Activated CD4-positive, alpha-beta T cell treated with anti-CD3 and anti-CD28 coated beads for 1 hour (primary cell): ENCODE measurements around the gene PAX5.

Experiments used
- DNase-seq: peaks from one replicate; pipeline ENCODE4 v3.0.0-alpha.2; 2020

Gene PAX5

GRCh38 chr9:36848946-36849345, 185.1 kb downstream of the PAX5 start:
- DNase-seq: no peak

DNA sequence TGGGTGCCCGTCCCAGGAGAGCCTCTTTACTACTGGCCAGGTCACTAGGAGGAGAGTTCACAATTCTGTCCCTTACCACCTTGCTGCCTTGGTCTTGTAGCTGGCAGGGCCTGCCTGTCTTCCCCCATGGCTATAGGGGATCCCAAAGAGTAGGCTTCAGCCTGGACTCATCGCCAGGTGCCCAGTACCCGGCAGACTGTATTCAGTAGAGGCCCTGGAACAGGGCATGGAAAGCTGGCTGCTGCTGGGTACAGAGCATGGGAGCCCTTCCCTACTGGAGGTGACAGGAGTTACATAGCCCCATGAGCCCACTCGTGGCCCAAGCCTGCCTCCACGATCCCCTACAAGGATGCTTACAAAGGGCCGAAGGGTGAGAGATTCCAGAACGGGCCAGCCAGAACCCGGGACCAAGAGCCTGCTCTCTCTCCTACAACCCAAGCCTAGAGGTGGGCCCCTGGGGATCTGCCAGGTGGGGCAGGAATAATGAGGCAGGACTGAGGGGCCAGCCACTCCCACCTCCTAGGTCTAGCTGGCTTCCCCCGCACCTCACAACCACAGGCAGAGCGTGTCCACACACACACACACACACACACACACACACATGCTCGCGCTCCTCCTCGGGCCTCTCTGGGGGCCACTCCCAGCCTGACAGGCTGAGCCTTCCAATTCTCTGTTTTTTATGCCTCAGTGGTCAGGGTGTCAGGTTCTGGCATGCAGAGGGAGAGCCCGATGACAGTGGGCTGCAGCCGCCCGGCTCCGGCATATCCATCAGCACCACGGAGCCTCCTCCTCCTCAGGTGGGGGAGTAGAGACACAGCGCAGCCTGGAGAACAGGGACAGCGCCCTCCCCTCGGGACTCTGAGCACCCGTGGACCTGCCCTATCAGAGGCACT, 186.0 kb downstream of the PAX5 start:
- no peak for DNase-seq

- no peak for DNase-seq
Measured at GRCh38 chr9:36846621-36847020, 187.4 kb downstream of the PAX5 start.

DNA sequence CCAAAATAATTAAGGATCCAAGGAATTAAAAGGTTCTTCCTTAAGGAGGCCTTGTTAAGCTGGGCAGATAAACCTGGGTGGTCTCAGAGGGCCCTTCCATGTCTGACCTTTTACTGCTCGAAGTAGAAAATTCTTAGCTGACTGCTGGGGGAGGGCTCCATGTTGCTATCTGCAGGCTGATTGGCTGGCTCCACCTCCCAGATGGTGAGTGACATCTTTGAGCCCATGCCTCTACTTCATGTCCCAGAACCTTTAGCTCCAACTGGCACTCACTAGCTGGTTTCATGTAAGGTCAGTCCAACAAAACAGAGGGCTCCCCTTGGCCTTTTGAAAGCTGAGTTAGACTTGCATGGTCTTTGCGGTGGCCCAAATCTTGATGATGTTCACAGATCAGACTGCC, 188.2 kb downstream of the PAX5 start:
- DNase-seq: no peak

DNA sequence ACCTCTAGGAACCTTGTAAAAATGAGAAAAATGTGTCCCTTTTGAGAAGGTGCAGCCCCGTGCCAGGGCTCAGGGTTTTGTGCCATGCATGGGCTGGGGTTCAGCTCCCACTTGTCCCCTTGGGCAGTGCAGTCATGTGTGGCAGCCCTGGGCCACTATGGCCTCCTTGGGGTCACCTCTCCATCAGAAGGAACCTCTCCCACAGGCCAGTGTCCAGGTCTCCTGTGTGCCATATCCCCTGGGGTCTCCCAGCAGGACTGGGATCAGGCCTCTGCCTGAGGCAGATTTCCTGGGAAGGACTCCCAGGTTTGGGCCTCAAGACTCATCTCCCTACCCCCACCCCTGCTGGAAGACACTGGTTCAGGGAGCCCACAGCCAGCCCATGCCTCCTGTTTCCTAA, 189.1 kb downstream of the PAX5 start:
- DNase-seq: no peak

DNA sequence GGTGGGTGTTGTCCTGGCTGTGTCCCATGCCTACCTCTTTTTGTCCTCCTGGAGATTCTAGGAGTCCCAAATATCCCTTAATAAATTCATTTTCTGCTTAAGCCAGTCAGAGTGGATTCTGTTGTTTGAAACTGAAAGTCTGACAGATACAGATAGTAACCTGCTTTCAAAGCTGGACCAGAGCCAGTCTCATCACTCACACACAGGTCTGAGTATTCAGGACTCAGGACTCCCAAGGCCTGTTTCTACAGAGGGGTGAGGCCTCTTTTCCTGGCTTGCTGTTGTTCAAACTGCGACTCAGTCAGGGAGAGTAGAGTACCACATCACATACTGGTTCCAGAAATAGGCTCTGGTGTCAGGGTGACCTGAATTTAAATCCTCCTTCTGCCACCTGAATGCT, 190.1 kb downstream of the PAX5 start:
- DNase-seq: no peak

DNA sequence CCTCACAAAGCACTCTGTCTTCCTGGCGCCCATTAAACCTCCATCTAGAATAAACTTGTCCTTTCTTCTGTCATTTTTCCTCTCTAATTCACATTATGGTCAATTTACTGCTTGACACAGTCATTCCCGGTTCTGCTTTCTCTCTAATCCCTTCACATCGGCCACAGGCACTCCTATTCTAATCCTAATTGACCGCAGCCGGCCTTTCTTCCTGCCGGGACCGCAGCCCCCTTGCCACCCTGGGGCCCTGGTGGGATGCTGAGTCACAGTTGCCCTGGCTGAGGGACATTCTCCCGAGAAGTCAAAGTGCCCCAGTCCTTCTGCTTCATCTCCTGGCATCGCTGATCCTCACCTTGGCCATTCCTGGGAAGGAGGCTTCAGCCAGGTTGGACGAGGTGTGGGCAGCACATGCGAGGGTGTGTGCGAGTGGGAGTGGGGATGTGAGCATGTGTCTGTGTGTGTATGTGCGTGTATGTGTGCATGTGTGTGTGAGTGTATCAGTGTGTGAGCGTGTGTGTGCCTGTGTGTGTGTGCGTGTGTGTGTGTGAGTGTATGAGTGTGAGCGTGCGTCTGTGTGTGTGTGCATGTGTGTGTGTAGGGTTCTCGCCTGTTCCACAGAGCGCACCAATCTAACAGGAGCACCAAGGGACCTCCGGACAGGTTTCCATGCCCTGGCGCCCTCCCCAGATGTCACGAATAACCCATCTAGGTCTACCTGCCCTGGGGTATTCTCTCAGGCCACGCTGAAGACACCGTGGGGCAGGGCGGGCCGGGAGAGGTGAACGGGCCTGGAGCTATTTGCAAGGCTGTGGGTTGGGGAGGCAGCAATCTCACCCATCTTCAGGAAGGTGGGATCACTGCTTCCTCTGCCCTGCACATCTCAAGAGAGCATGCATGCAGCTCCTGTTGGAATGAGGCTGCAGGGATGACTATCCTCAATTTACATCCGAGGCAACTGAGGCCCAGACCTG, 191.2 kb downstream of the PAX5 start:
- DNase-seq: no peak

DNA sequence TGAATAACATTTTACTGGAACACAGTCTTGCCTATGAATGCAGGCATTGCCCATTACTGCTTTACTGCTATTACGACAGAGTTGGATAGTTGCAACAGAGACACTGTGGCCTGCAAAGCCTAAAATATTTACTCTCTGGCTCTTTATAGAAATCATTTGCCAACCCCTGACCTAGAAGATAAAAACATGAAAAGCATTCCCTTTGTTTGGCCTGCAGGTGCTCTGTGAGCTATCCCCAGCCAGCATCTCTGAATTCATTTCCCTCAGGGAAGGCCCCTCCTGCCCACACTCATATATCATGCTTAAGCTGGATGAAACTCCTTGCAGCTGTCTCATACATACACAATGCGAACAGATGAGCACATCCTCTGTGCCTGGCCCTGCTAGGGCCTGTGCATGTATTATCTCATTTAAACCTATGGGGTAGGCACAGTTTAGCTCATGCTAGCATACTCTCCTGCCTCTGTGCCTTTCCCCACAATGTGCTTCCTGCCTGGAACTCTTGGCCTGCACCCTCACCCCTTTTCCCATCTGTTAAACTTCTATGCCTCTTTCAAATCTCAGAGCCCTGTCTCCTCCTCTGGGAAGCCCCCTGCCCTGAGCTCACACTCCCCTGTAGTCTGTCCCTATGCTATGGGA, 193.1 kb downstream of the PAX5 start:
- DNase-seq: no peak

DNA sequence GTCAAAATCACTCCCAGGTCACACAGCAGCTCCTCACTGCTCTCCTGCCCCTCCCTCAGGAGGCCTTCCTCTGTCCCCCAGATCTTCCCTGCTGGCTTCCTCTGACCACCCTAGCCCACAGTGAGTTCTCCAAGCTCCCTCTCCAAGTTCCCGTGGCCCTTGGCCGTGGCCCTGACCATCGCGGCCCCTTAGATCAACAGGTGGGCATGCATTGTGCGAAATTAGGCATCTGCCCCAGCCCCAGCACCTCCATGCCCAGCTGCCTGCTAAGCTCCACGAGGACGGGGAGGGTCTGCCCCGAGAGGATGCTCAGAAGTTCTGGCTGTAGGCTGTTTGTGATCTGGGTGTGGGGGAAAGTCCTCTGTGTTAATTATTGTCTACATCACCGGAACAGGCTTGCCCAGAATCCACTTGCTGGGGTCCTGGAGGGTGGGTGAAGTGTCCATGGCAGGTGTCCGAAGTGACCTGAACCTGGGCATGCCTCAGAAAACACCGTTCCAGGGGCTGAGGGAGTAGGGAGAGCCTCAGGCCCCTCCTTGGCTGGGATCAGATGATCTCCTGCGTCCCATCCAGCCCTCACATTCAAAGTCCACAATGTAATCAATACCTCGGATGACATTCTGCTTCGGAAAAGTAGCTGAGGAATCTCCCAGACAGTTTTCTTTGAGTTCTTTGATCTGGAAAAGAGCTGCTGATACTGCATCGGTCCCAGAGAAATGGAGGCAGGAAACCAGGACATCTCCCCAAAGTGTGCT, 194.8 kb downstream of the PAX5 start:
- DNase-seq: no peak

- no peak for DNase-seq
Measured at GRCh38 chr9:36837431-36838405, 196.3 kb downstream of the PAX5 start.

DNA sequence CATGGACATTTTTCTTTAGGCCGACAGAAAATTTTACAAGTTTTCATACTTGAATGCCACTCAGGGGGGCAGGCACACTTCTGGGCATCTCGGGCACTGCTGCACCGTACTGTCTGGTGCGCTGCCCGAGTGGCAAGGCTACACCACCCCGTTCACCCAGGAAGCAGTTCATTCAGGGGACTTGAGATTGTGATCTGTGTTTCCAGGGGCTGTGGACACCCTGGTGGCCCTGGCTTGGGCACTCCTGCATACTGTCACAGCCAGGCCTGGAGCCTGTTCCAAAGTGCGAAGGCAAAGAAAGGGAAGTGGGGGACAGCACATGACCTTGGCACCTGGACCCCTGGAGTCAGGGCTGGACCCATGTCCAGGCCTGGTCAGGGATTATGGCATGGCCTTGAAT, 197.6 kb downstream of the PAX5 start:
- DNase-seq: no peak

- DNase-seq: no peak
Measured at GRCh38 chr9:36835271-36835996, 198.6 kb downstream of the PAX5 start.

DNA sequence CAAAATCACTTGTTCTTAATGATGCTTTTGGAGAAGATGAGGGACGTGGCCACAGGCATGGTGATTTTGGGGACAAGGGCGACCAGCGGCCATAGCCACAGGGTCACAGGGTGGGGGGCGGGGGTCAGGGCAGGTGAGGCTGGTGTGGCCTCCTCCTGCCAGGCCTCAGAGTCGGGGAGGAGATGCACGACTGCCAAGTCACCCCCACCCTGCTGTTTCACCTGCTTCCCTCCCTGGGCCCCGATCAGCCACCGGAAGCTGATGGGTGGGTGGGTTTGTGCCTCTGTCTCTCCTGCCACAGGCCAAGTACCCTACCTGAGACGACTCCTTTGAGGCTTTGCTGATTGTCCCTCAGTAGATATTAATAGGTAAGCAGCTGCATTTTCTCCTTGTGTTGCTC, 199.3 kb downstream of the PAX5 start:
- no peak for DNase-seq

DNA sequence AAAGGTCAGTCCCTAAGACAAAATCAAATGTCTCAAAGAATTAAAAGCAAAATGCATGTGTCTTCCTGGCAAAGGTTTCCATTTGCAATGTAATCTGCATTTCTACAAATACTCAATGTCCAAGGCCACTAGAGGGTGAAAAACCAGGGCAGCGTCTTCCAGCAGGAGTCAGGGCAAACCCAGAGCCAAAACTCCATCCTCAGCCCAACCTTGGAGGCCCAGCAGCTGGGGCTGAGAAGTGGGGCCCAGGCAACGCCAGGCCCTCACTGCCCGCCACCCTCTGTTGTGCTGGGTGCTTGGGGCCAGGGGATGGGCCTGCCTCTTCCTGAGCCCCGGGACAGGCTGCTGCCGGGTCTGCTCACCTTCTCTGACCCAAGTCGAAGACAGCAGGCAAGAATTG, 200.1 kb downstream of the PAX5 start:
- no peak for DNase-seq

GRCh38 chr9:36832164-36832795, 201.8 kb downstream of the PAX5 start:
- no peak for DNase-seq

DNA sequence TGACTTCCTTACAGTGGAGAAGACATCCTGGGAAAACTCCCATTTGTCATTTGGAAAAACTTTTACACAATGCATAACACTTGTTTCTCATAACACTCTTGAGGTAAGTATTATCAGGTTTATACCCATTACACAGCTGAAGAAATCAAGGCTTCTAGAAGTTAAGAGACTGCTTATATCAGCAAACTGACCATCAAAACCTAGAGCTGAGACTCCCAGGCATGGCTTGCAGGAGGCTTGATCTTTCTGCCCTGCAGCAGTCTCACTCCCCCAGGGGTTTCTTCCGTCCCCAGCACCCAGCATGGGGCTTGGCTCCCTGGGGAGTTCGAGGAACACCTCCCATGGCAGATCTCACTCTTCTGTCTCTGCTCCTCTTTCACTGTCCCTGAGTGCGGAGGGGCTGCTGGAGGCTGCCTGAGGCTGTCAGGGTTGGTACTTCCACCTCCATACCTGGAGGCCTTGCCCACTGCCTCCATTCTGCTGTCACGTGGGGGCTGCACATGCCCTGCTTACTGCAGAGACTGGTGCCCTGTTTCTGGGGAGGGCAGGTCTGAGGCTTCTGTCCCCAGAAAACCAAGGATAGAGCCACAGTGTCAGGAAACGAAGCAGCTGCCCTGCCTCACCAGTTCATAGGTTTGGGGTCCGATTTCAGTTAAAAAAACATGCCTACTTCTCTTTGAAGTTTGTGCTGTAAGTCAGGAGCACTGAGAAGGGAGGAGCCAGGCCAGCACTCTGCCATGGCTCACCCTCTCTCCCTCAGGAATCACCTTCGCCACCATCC, 202.5 kb downstream of the PAX5 start:
- no peak for DNase-seq

DNA sequence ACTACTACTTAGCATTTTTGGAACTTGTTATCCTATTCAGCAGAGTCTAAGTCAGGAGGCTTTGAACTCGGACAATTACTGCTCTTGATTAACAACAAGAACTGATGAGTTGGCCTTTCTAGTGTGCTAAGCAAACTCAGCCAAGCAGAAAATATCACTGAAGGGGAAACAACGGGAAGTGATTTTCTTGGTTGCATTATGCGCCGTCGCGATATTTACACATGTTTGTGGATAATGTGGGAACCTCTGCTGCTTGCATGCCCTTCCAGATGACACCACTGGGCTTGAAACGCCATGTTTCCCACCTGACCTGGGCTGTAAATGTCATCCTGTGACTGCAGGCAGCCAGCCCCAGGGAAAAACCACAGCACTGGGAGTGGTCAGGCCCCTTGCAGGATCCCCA, 205.5 kb downstream of the PAX5 start:
- DNase-seq: no peak

DNA sequence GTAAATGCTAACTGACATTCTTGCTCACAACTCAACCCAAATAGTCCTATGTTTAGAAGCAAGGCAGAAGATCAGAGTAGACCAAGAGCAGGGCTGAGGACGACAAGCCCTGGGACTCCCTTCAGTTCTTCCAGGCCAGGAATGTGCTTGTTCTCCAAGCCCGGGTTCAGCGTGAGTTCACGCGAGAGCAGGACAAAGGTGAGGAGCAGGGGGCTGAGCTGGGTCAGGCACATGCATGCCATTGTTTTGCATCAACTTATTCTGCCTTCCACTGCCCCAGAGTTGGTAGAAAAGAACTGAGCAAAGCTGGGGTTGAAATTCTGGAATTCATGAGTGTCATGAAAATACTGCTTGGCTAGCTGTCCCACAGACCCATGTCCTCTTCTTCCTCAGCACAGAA, 206.5 kb downstream of the PAX5 start:
- DNase-seq: no peak

DNA sequence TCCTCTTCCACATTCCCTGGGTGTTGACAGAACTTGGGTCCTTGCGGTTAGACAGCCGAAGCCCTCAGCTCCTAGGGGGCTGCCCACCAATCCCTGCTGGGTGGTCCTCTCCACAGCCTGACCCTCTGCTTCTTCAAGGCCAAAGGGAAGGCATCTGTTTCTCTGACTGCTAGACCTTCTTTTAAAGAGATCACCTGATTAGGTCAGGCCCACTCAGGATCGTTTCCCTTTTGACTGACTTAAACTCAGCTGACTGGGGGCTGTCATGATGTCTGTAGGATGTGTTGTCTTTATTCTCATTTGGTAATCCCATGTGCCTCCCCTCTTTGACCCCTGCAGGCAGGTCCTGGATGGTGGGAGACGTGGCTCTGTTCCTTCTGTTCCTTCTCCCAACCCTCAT, 207.5 kb downstream of the PAX5 start:
- no peak for DNase-seq
